OCI-M2 (cell line): Measurements from ENCODE around the gene MAGIX.

Experiments
- DNase-seq: peaks from one replicate; lab custom pipeline; 2025; ENCODE audit not compliant: unreplicated experiment; lab: John Stamatoyannopoulos, UW

Gene MAGIX

GRCh38 chrX:49179358-49179757 is 16.8 kb downstream of the MAGIX start:
- DNase-seq = no peak

DNA sequence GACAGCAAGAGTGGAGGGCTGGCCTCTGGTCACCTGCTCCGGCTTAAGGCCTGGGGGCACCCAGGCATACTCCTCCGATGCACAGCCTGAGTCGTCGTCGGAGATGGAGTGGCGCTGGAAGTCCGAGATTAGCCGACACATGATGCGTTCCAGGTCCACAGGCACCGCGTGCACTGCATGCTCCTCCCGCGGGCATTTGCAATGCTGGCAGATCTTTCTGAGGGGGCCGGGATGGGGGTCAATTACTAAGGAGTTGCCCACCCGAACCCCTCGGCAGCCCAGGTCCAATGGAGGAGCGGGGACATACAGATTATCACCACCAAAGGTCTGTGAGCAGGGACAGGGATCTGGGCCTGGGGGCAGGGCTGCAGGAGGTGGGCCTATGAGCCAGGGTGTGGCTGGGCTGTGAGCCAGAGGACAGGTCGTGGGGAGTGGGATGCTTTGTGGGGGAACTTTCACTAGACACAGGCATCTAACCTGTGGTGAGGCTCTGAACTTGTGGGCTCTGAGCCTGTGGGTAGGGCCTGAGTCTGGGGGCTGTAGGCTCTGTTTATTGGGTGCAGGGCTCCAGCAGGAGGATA is 21.2 kb downstream of the MAGIX start:
- DNase-seq = no peak

DNA sequence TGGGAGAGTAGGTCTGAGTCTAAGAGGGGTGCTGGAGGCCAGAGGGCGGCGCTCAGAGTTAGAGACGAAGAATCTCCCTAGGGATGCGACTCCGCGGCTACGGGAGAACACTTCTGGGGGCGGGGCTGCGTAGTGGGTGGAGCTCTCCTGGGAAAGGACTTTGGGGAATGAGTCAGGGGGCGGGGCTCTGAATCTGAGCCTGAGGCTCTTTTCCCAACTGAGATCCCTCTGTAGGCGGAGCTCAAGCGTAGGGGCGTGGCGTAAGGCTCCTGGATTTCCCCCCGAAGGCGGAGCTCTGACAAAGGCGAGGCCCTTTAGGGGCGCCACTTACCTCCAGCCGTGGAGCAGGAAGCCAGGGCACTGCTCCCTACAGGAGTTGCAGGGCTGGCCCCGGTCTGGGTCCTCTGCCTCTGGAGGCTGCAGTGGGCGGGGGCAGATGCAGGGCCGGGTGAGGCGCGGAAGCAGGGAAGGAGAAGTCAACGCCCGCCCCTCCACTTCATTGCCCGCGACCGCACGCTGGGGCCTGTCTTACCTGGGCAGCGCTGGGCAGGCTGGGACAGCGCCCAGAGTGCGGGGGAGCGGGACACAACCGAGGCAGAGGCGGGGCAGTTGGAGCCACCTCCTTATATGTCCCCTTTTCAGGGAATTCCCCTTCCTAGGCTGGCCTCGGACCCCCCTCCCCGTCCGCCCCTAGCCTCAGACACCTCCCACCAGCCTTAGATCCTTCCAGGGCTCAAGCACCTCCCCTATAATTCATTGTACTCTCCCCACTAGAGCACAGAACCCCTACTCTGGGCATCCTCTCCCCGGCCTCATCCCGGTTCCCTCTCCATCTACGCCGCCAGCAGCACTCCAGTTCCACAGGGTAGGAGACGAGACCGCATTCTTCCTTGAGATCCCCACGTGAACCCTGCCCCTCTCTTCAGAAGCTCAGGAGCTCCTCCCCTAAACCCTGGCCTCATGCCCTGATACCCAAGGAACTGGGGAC is 22.0 kb downstream of the MAGIX start:
- no peak for DNase-seq

- DNase-seq = no peak
Measured at GRCh38 chrX:49186125-49187027, 23.8 kb downstream of the MAGIX start, which contains the start of gene PRICKLE3. Gene PRICKLE3, minus strand, starts transcription at chrX:49186373. Its CDS starts 76 bp downstream, at chrX:49186297.

DNA sequence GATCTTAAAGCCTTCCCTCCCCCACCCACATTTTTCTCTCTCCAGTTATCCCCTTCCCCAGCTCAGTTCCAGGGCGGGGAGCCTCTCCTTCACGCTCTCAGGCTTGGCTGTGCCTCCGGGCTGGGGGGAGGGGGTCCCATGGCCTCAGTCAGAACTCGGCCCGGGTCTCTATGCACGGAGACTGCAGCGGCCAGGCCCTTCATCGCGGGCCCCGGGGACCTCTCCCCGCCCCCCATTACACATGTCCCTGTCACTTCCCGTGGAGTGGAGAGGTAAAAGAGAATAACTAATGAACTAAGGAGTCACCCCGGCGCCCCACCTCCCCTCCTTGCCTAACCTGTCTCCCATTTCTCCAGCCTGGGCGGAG is 24.5 kb downstream of the MAGIX start:
- DNase-seq = no peak

DNA sequence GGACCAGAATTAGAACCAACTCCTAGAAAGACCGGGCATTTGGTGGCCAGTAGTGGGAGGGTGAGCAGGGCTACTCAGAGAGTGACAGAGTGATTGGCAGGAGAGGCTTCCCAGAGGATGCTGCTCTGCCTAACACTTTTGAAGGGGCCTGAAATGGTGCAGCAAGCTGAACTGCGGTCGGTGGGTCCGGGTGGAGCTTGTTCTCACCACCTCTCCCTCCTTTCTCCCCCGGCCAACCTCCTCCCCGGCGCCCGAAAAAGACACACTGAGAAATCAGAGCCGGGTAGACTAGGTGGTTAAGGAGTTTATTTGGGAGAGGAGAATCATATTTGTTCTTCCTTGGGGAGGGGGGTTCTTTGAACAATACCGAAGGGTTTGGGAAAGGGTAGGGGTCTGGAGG is 25.0 kb downstream of the MAGIX start:
- DNase-seq = no peak

DNA sequence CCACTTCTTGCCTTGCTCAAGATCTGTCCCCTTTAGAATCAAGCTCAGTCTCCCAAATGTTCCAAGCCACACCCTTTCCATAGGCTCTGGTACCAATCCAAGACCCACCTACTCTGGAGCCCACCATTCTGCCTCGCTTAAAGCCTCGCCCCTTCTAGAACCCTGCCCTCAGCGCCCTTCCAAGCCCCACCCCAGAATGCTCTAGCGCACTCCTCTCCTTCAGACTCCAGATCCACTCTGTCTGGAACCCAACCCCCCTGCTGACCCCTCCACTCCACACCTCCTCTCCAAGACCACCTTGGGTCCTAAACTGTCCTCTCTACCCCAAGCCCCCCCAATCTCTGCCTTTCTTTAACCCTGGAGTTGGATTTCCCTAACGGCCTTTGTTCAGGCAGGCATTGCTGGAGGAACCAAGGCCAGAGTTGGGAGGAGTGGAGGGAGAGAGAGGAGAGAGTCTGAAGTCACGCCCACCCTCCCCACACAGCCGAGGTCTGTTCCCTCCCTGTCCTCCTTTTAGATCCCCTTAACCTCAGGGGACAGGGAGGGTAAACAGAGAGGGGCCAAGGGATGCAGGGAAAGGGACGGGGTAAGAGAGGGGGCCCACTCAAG is 26.0 kb downstream of the MAGIX start:
- no peak for DNase-seq

GRCh38 chrX:49189606-49190005 is 27.0 kb downstream of the MAGIX start:
- no peak for DNase-seq

GRCh38 chrX:49190821-49191573 is 28.4 kb downstream of the MAGIX start:
- DNase-seq = peak; percentile 97

GRCh38 chrX:49191574-49192011 is 29.0 kb downstream of the MAGIX start:
- no peak for DNase-seq

- no peak for DNase-seq
Measured at GRCh38 chrX:49192722-49193328, 30.3 kb downstream of the MAGIX start.

DNA sequence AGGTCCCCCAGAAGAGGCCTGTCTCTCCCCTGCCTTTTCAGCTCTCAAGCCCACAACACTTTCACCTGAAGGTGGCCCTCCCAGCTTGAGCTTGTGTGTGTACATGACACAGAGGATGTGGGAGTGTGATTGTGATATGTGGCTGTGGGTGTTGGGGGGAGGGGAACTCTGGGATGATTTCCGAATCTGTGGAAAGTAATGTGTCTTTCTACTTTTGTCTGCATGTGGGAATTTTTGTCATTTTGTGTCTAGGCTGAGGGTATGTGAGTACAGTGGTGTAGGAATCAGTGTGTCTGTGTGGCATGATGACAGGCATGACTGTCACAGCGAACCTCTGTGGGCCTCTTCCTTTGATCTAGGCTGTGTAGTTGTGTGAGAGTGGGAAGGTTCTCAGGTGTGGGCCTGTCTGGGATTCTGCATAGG is 31.0 kb downstream of the MAGIX start:
- no peak for DNase-seq

- DNase-seq = no peak
Measured at GRCh38 chrX:49197543-49198087, 35.1 kb downstream of the MAGIX start.

- no peak for DNase-seq
Measured at GRCh38 chrX:49198540-49199314, 36.2 kb downstream of the MAGIX start.

- DNase-seq = no peak
Measured at GRCh38 chrX:49199315-49199595, 36.7 kb downstream of the MAGIX start.

DNA sequence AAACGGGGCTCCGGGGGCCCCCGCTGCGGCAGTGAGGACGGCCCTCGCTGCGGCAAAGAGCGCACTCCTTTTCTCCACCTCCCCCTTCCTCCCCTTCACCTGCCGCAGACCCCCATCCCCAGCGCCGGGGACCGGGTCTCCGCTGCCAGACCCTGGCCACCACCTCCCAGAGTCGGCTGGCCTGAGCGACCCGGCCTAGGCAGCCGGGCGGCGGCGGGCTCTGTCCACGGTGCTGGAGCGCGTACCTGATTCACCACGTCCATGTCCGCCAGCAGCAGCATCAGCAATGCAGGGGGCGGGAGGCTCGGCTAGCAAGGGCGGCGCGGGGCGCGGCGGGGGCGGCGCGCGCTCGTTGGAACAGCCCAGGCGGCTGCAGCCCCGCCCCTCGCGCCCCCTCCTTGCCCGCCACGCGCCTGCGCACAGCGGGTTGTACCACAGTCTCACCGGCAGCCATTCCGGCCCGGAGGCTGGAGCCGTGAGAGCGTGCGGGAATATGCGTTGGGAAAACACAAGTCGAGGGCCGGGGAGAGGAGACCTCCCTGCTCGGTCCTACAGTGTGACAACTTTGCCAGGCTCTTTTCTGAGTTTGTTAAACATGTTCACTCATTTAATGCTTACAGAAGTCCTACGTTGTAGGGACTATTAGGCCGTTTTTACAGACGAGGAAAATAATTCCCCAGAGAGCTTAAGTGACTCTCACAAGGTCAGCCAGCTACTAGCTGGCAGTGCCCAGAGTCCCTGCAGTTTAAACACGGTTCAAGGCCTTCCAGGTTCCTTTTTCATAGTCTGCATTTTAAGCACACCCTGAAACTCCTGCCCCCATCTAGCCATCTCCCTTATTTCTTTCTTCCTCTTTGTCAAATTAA is 37.6 kb downstream of the MAGIX start, which contains the start of gene SYP:
Gene SYP, minus strand, starts transcription at position 288 of the 866 bp plus-strand sequence. Its CDS starts 7 bp downstream, at position 281.
- DNase-seq = peak; percentile 79

DNA sequence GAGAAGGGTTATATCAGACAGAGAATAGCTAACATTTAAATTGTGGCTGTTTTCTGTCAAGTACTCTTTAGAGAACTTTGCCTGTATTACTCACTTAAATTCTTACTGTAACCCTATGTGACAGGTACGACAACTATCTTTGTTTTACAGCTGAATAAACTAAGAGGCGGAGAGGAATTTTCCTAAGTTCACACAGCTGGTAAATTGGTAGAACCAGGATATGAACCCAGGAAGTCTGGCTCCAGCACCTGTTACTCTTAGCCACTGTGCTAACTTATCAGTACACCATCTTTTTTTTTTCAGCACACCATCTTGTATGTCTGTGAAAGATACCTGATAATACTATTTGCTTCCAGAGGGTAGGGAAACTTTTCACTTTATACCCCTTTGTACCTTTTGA is 39.5 kb downstream of the MAGIX start:
- no peak for DNase-seq

DNA sequence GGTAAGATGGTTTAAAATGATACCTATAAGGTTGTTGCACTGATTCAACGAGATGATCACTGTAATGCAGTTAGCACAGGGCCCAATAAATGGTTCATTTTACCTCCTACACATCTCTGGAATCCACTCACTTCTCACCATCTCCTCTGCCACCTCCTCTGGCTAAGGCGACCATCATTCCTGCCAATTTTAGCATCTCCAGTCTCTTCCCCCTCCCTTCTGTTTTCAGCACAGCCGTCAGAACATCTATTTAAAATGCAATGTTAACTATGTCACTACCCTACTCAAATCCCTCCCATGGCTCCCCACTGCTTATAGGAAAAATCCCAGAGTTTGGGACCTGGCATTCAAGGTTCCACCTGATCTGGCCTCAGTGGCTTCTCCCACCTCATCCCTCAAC is 41.0 kb downstream of the MAGIX start:
- no peak for DNase-seq
